Measurements from ENCODE around the gene DDX59.

Gene DDX59

GRCh38 chr1:200669314-200670241 lies at the start of gene DDX59 (continued):
- TF ChIP-seq ZNF202 (tag by site-specific recombination; IDR thresholded peaks at IDR 0.05; ENCODE audit: borderline replicate concordance): no peak
- TF ChIP-seq ZNF791 (tag by site-specific recombination; IDR thresholded peaks at IDR 0.05): no peak
- peak; percentile 88 for TF ChIP-seq KLF17 (tag by site-specific recombination; IDR thresholded peaks at IDR 0.05)

GRCh38 chr1:200714504-200715187 lies 44.9 kb upstream of the DDX59 start:
- Histone ChIP-seq H3K36me3 (ENCODE audit: control insufficient read depth in 2 of 2, insufficient read depth in 1 of 2, low read length in 2 of 2) (no peaks in the 10 kb centered on the region), H3K4me1 (ENCODE audit: control insufficient read depth, insufficient read depth, low read length) (no peaks in the 10 kb centered on the region), H3K4me3 (ENCODE audit: low read depth, low read length) (no peak overlapping the region), H3K9me3 (ENCODE audit: control insufficient read depth, insufficient read depth, low read depth, low read length) (no peaks in the 10 kb centered on the region), H3K27ac (ENCODE audit: extremely low read depth, low read depth, low read length) (no peak overlapping the region)
- ChIA-PET CTCF (interaction anchor here (0.6 to 0.9 kb wide), 2 partner anchors 18 to 76 kb away, joined by 4 to 6 read pairs; no protein-coding TSS in a partner anchor), POLR2A (interaction anchor here (0.8 kb wide), 1 partner anchor 45 kb away, joined by 3 read pairs; the partner anchor contains the start of gene DDX59)
- TF ChIP-seq ZNF549 (tag by site-specific recombination; IDR thresholded peaks at IDR 0.05) (peak; percentile 98), ZNF514 (tag by site-specific recombination; IDR thresholded peaks at IDR 0.05) (no peak), ZNF26 (tag by site-specific recombination; IDR thresholded peaks at IDR 0.05) (no peak), ZNF423 (tag by site-specific recombination; IDR thresholded peaks at IDR 0.05) (no peak)

GRCh38 chr1:200710166-200710565 lies 40.5 kb upstream of the DDX59 start:
- no peak overlapping the region for H3K27ac ChIP-seq (ENCODE audit: extremely low read depth, low read depth, low read length)
- H3K9me3 ChIP-seq (ENCODE audit: control insufficient read depth, insufficient read depth, low read depth, low read length): no peaks in the 10 kb centered on the region
- POLR2A ChIA-PET: no interaction called here
- no peak overlapping the region for H3K4me3 ChIP-seq (ENCODE audit: low read depth, low read length)
- H3K4me1 ChIP-seq (ENCODE audit: control insufficient read depth, insufficient read depth, low read length): no peaks in the 10 kb centered on the region
- TF ChIP-seq ZNF37A (tag by site-specific recombination; IDR thresholded peaks at IDR 0.05): no peak
- TF ChIP-seq ZNF791 (tag by site-specific recombination; IDR thresholded peaks at IDR 0.05): no peak
- CTCF ChIA-PET: no interaction called here
- no peaks in the 10 kb centered on the region for H3K36me3 ChIP-seq (ENCODE audit: control insufficient read depth in 2 of 2, insufficient read depth in 1 of 2, low read length in 2 of 2)

- Histone ChIP-seq H3K9me3 (ENCODE audit: control insufficient read depth, insufficient read depth, low read depth, low read length) (no peaks in the 10 kb centered on the region), H3K36me3 (ENCODE audit: control insufficient read depth in 2 of 2, insufficient read depth in 1 of 2, low read length in 2 of 2) (no peaks in the 10 kb centered on the region), H3K4me3 (ENCODE audit: low read depth, low read length) (no peak overlapping the region), H3K4me1 (ENCODE audit: control insufficient read depth, insufficient read depth, low read length) (no peaks in the 10 kb centered on the region), H3K27ac (ENCODE audit: extremely low read depth, low read depth, low read length) (no peak overlapping the region)
- no peak for TF ChIP-seq GFI1B (tag by site-specific recombination; IDR thresholded peaks at IDR 0.05)
- TF ChIP-seq SP3 (tag by site-specific recombination; IDR thresholded peaks at IDR 0.05): no peak
- no peak for TF ChIP-seq ZNF341 (tag by site-specific recombination; IDR thresholded peaks at IDR 0.05; ENCODE audit: low read depth)
- TF ChIP-seq WT1 (tag by site-specific recombination; IDR thresholded peaks at IDR 0.05): no peak
- ChIA-PET CTCF (interaction anchor here (0.8 kb wide), 1 partner anchor 93 kb away, joined by 3 read pairs; no protein-coding TSS in a partner anchor), POLR2A (no interaction called here)
Observed at GRCh38 chr1:200708769-200709168, 39.1 kb upstream of the DDX59 start.

- Histone ChIP-seq H3K9me3 (ENCODE audit: control insufficient read depth, insufficient read depth, low read depth, low read length) (no peaks in the 10 kb centered on the region), H3K4me1 (ENCODE audit: control insufficient read depth, insufficient read depth, low read length) (no peaks in the 10 kb centered on the region), H3K4me3 (ENCODE audit: low read depth, low read length) (no peak overlapping the region), H3K36me3 (ENCODE audit: control insufficient read depth in 2 of 2, insufficient read depth in 1 of 2, low read length in 2 of 2) (no peaks in the 10 kb centered on the region), H3K27ac (ENCODE audit: extremely low read depth, low read depth, low read length) (no peak overlapping the region)
- ChIA-PET POLR2A (no interaction called here), CTCF (no interaction called here)
- no peak for TF ChIP-seq ZNF169 (tag by site-specific recombination; IDR thresholded peaks at IDR 0.05)
- TF ChIP-seq HOXC10 (CRISPR knock-in tag; IDR thresholded peaks at IDR 0.05): no peak
- no peak for TF ChIP-seq ZNF398 (tag by site-specific recombination; IDR thresholded peaks at IDR 0.05)
- TF ChIP-seq ZBTB26 (tag by site-specific recombination; optimal IDR thresholded peaks at IDR 0.05): no peak
- no peak for TF ChIP-seq PRDM1 (tag by site-specific recombination; IDR thresholded peaks at IDR 0.05)
- TF ChIP-seq ZNF433 (tag by site-specific recombination; IDR thresholded peaks at IDR 0.05; ENCODE audit: low read depth): no peak
Observed at GRCh38 chr1:200708161-200708560, 38.5 kb upstream of the DDX59 start.
